GM06990 (cell line): ENCODE measurements around the gene SAMD8.
A peak's percentile ranks its signal among the peaks of the same experiment; 100 is the strongest.
"Not testable (repeated sequence)": the region's sequence is repeated elsewhere in the genome, so short reads cannot be mapped to it uniquely, and the experiment has no call there.

Source experiments
- DNase-seq: peaks from one replicate; pipeline ENCODE4 v3.0.0-alpha.2; 2011; ENCODE audit not compliant: insufficient read length; ENCODE audit errors: extremely low read depth
- H3K27me3 ChIP-seq: replicated peaks from 2 replicates; pipeline ENCODE4 v1.6.0; 2011; ENCODE audit warnings: low read length; ENCODE audit not compliant: control insufficient read depth, insufficient read depth
- H3K36me3 ChIP-seq: 2 replicates; pipeline ENCODE4 v1.5.1; 2011; ENCODE audit warnings: low read length; ENCODE audit not compliant: control insufficient read depth, insufficient read depth
- H3K4me3 ChIP-seq: replicated peaks from 2 replicates; pipeline ENCODE4 v1.5.1; 2011; ENCODE audit warnings: low read depth, mild to moderate bottlenecking, control low read depth, low read length
- CTCF ChIP-seq: IDR thresholded peaks from 2 replicates; pipeline ENCODE4 v1.5.1; 2011; ENCODE audit warnings: low read length, control low read depth, mild to moderate bottlenecking, inconsistent platforms; ENCODE audit not compliant: insufficient read depth, poor library complexity, severe bottlenecking

Gene SAMD8

GRCh38 chr10:75180592-75180991 is 69.1 kb downstream of the SAMD8 start:
- Histone ChIP-seq H3K36me3 (peaks cover 6% of the 10 kb centered on the region), H3K27me3 (no peaks in the 10 kb centered on the region), H3K4me3 (no peak overlapping the region)
- TF ChIP-seq CTCF = no peak
- DNase-seq = no peak

GRCh38 chr10:75181073-75181472 is 69.6 kb downstream of the SAMD8 start:
- peaks cover 3% of the 10 kb centered on the region for H3K36me3 ChIP-seq

GRCh38 chr10:75186310-75186709 is 74.9 kb downstream of the SAMD8 start:
- DNase-seq = no peak
- Histone ChIP-seq H3K4me3 (no peak overlapping the region), H3K27me3 (no peaks in the 10 kb centered on the region), H3K36me3 (no peaks in the 10 kb centered on the region)
- TF ChIP-seq CTCF = no peak

More at GRCh38 chr10:75181073-75181472, 69.6 kb downstream of the SAMD8 start:
- DNase-seq = no peak
- H3K27me3 ChIP-seq = no peaks in the 10 kb centered on the region
- no peak overlapping the region for H3K4me3 ChIP-seq
- no peak for TF ChIP-seq CTCF

- H3K27me3 ChIP-seq = no peaks in the 10 kb centered on the region
- H3K36me3 ChIP-seq = no peaks in the 10 kb centered on the region; the same call in 1 of the 2 replicates
- H3K4me3 ChIP-seq = no peak overlapping the region
- DNase-seq = peak; percentile 20
- peak; percentile 82 for TF ChIP-seq CTCF
Measured at GRCh38 chr10:75187961-75188426, 76.5 kb downstream of the SAMD8 start.

GRCh38 chr10:75188522-75188921 is 77.1 kb downstream of the SAMD8 start:
- not testable (repeated sequence) for H3K36me3 ChIP-seq, H3K27me3 ChIP-seq, DNase-seq, H3K4me3 ChIP-seq

GRCh38 chr10:75189266-75190096 is 78.0 kb downstream of the SAMD8 start:
- Histone ChIP-seq H3K27me3 (no peaks in the 10 kb centered on the region), H3K36me3 (no peaks in the 10 kb centered on the region; the same call in 1 of the 2 replicates), H3K4me3 (no peak overlapping the region)
- no peak for TF ChIP-seq CTCF
- DNase-seq = no peak
